K562 (cell line): ENCODE data around the gene KRTAP4-11. TPM values are rescaled to one million over a fixed set of nuclear protein-coding genes. Genes with fewer than 3 reads are reported as not detected.

Source experiments
- ATAC-seq: fragments of 200-7000 bp; cut with Tn5 transposase; 3 replicates; pipeline ENCODE4 v1.9.1; 2020; ENCODE audit warnings: moderate library complexity
- BruUV-seq: library from RNA; stranded (reverse); fragments of 400-500 nt; replicated peaks from 2 replicates; lab custom pipeline; 2021; lab: Mats Ljungman, UMichigan
- CTCF ChIA-PET: fragments of 300-600 bp; formaldehyde crosslinking; extraction: SDS; loops from one replicate; lab custom pipeline; 2021; ENCODE audit warnings: low intra/inter-chr PET ratio; lab: Yijun Ruan, JAX
- POLR2A ChIA-PET: fragments of 300-600, 350-650 bp; sonication (Branson Sonifier 250); formaldehyde crosslinking; extraction: SDS; loops from one replicate; lab custom pipeline; 2021; ENCODE audit warnings: antibody characterized with exemption, inconsistent platforms; lab: Yijun Ruan, JAX
- DNase-seq, 4 experiments: peaks; one replicate each; pipeline versions ENCODE4 v3.0.0 to v3.0.0-alpha.2; 2011 to 2018; ENCODE audit warnings: low spot score in 3 of 4, mixed read lengths in 3 of 4; ENCODE audit errors: extremely low read depth in 1 of 4
- FAIRE-seq: peaks from 2 replicates; lab custom pipeline; 2011; peaks lifted over from hg19 to GRCh38; lab: Jason Lieb, UNC
- H2AFZ ChIP-seq: 2 replicates; pipeline ENCODE4 v1.6.0; 2011; ENCODE audit warnings: low read depth, low read length, control low read depth, inconsistent platforms
- H3K27ac ChIP-seq: fragments of 200-600 bp; 3 replicates; pipeline ENCODE4 v1.8.0; 2011; ENCODE audit warnings: low read depth, mild to moderate bottlenecking, control low read depth, inconsistent platforms, low read length, moderate library complexity, mixed read lengths; ENCODE audit errors: extremely low read depth
- H3K27me3 ChIP-seq, 2 experiments: fragments of 300-600 bp in 1 of 2; 2 replicates in 1 of 2; 3 replicates in 1 of 2; pipeline versions ENCODE4 v1.6.0 to v1.8.0; 2011; ENCODE audit warnings: inconsistent platforms in 2 of 2, low read length in 2 of 2, mild to moderate bottlenecking in 1 of 2, mixed read lengths in 1 of 2, moderate library complexity in 1 of 2; ENCODE audit not compliant: control insufficient read depth in 2 of 2, insufficient read depth in 2 of 2
- H3K36me3 ChIP-seq: fragments of 300-600 bp; 3 replicates; pipeline ENCODE4 v1.8.0; 2011; ENCODE audit warnings: mild to moderate bottlenecking, low read length, inconsistent platforms; ENCODE audit not compliant: control insufficient read depth, insufficient read depth
- H3K4me1 ChIP-seq, 2 experiments: fragments of 200-600 bp in 1 of 2; replicated peaks in 1 of 2; 2 replicates in 1 of 2; 3 replicates in 1 of 2; pipeline versions ENCODE4 v1.5.1 to v1.8.0; 2011; ENCODE audit warnings: inconsistent platforms in 2 of 2, low read length in 2 of 2, mild to moderate bottlenecking in 1 of 2, mixed read lengths in 1 of 2, moderate library complexity in 1 of 2; ENCODE audit not compliant: control insufficient read depth in 2 of 2, insufficient read depth in 2 of 2
- H3K4me2 ChIP-seq: 2 replicates; pipeline ENCODE4 v1.6.1; 2011; ENCODE audit warnings: low read length, control low read depth, inconsistent platforms, mixed read lengths; ENCODE audit not compliant: insufficient read depth
- H3K4me3 ChIP-seq: fragments of 200-600 bp; sonication (generic), shearing (Covaris generic); 2 replicates; pipeline ENCODE4 v1.5.1; 2016; ENCODE audit warnings: control low read depth, inconsistent platforms
- H3K79me2 ChIP-seq: fragments of 200-600 bp; 3 replicates; pipeline ENCODE4 v1.8.0; 2011; ENCODE audit warnings: low read length, inconsistent platforms; ENCODE audit not compliant: control insufficient read depth, insufficient read depth
- H3K9ac ChIP-seq, 2 experiments: 2 replicates each; pipeline versions ENCODE4 v1.6.0 to v1.6.1; 2011; ENCODE audit warnings: low read depth in 2 of 2, low read length in 2 of 2, control low read depth in 1 of 2, inconsistent platforms in 1 of 2, mild to moderate bottlenecking in 1 of 2, mixed read lengths in 1 of 2; ENCODE audit not compliant: insufficient read depth in 1 of 2
- H3K9me1 ChIP-seq: one replicate; pipeline ENCODE4 v1.6.0; 2011; ENCODE audit warnings: inconsistent platforms, mild to moderate bottlenecking, low read length, moderate library complexity; ENCODE audit not compliant: control insufficient read depth, insufficient read depth
- H3K9me3 ChIP-seq: replicated peaks from 2 replicates; pipeline ENCODE4 v1.5.1; 2011; ENCODE audit warnings: low read depth, low read length, inconsistent platforms; ENCODE audit not compliant: control insufficient read depth, insufficient read depth
- H4K20me1 ChIP-seq: replicated peaks from 2 replicates; pipeline ENCODE4 v1.6.1; 2011; ENCODE audit warnings: low read length, inconsistent platforms, mixed read lengths; ENCODE audit not compliant: control insufficient read depth, insufficient read depth
- ATF3 ChIP-seq, 2 experiments: fragments of 450-650 bp in 1 of 2; sonication (generic) in 1 of 2; formaldehyde crosslinking in 1 of 2; IDR thresholded peaks in 1 of 2; conservative IDR thresholded peaks in 1 of 2; 2 replicates each; pipeline versions ENCODE4 v1.6.1 to v1.8.1; 2016 to 2023; ENCODE audit warnings: mild to moderate bottlenecking in 2 of 2, moderate library complexity in 2 of 2, inconsistent platforms in 1 of 2, missing genetic modification reagents in 1 of 2
- E2F6 ChIP-seq, 2 experiments: IDR thresholded peaks; 2 replicates each; pipeline ENCODE4 v1.6.1; 2011; ENCODE audit warnings: borderline replicate concordance in 1 of 2, control low read depth in 1 of 2, low read depth in 1 of 2, low read length in 1 of 2, mild to moderate bottlenecking in 1 of 2, mixed read lengths in 1 of 2, moderate library complexity in 1 of 2; ENCODE audit not compliant: insufficient read depth in 1 of 2, insufficient read length in 1 of 2, poor library complexity in 1 of 2, severe bottlenecking in 1 of 2; ENCODE audit errors: extremely low read depth in 1 of 2
- ELF2 ChIP-seq: fragments of 250-450 bp; sonication (Bioruptor Pico); IDR thresholded peaks from 2 replicates; pipeline ENCODE4 v1.5.0; 2021; ENCODE audit warnings: mild to moderate bottlenecking
- GTF2B ChIP-seq: IDR thresholded peaks from 2 replicates; pipeline ENCODE4 v1.6.1; 2011; ENCODE audit not compliant: insufficient read length; ENCODE audit errors: extremely low read depth
- HNRNPH1 ChIP-seq: fragments of 200-400 bp; formaldehyde crosslinking; optimal IDR thresholded peaks from 2 replicates; pipeline ENCODE3; 2017; ENCODE audit warnings: low read depth, mild to moderate bottlenecking, low read length, moderate library complexity
- MTA3 ChIP-seq: fragments of 450-650 bp; formaldehyde crosslinking; IDR thresholded peaks from 2 replicates; pipeline ENCODE4 v1.6.1; 2017; ENCODE audit warnings: mild to moderate bottlenecking, borderline replicate concordance
- NR4A1 ChIP-seq, 2 experiments: fragments of 250-450 bp in 1 of 2; fragments of 450-650 bp in 1 of 2; sonication (Bioruptor Pico) in 1 of 2; IDR thresholded peaks; 2 replicates each; pipeline versions ENCODE4 v1.4.0 to v1.6.1; 2016 to 2020; ENCODE audit warnings: mild to moderate bottlenecking in 2 of 2, missing compliant biosample characterization in 1 of 2, missing genetic modification characterization in 1 of 2, moderate library complexity in 1 of 2
- SMAD1 ChIP-seq: fragments of 150-350 bp; IDR thresholded peaks from 2 replicates; pipeline ENCODE4 v1.6.1; 2014; ENCODE audit warnings: low read length, low read depth; ENCODE audit not compliant: partially characterized antibody
- SMARCA4 ChIP-seq: fragments of 450-650 bp; IDR thresholded peaks from 2 replicates; pipeline ENCODE4 v1.6.1; 2016
- SRSF1 ChIP-seq: fragments of 200-400 bp; formaldehyde crosslinking; IDR thresholded peaks from 2 replicates; pipeline ENCODE4 v1.6.1; 2017; ENCODE audit warnings: mild to moderate bottlenecking, low read depth, low read length, moderate library complexity
- SRSF9 ChIP-seq: fragments of 200-400 bp; formaldehyde crosslinking; IDR thresholded peaks from 2 replicates; pipeline ENCODE4 v1.6.1; 2017; ENCODE audit warnings: low read depth, low read length, borderline replicate concordance
- TFAM ChIP-seq: fragments of 250-450 bp; sonication (Bioruptor Pico); conservative IDR thresholded peaks from 2 replicates; pipeline ENCODE4 v1.5.0; 2021; ENCODE audit warnings: mild to moderate bottlenecking, moderate library complexity
- ZNF592 ChIP-seq: fragments of 450-650 bp; IDR thresholded peaks from 2 replicates; pipeline ENCODE4 v1.6.1; 2017; ENCODE audit warnings: antibody characterized with exemption, mild to moderate bottlenecking
- WGBS: fragments of 100-300 bp; shearing (Covaris generic); methylation state at CpG from one replicate; pipeline ENCODE4 v1.1.6; 2016; ENCODE audit warnings: low coverage, mixed read lengths; ENCODE audit not compliant: insufficient coverage; ENCODE audit errors: missing lambda C conversion rate; 5-methylcytosine and 5-hydroxymethylcytosine counted together
- in situ Hi-C: fragments of 300-500 bp; cut with MboI; formaldehyde crosslinking; loops from 4 replicates; pipeline ENCODE4 v1.15.0; 2018; ENCODE audit warnings: inconsistent platforms, mixed read lengths
- intact Hi-C: fragments of 100-400 bp; cut with micrococcal nuclease; formaldehyde crosslinking; loops from 2 replicates; pipeline ENCODE4 v1.14.2; 2022
- polyA plus RNA-seq, 8 experiments: library from polyadenylated mRNA; depleted of rRNA in 4 of 8; stranded (reverse) in 5 of 8; unstranded in 3 of 8; fragments of >200 nt; fragmentation: Nextera tagmentation in 2 of 8; fragmentation: Illumina TruSeq in 1 of 8; extraction: Ambion mirVana in 2 of 8; extraction: Trizol in 1 of 8; gene quantifications; 2 replicates each; pipeline versions ENCODE4 v1.2.1 to v1.2.3, GENCODE V29; 2011 to 2014; ENCODE audit warnings: inconsistent platforms in 1 of 8, missing spikeins in 1 of 8
- total RNA-seq, 7 experiments: library from RNA; depleted of rRNA in 6 of 7; stranded (reverse); fragments of >200 nt in 6 of 7; fragmentation: Illumina TruSeq in 2 of 7; extraction: Trizol in 2 of 7; gene quantifications; 2 replicates each; pipeline versions ENCODE4 v1.2.1 to v1.2.3, GENCODE V29; 2011 to 2021; ENCODE audit warnings: low replicate concordance in 1 of 7

The KRTAP4-11 gene
- total and polyA plus RNA-seq, 9 of the 15 experiments (the other 6 are each of a cell fraction or from before 2014, with no cell fraction given): not detected

GRCh38 chr17:41167561-41167960 is 49.4 kb upstream of the KRTAP4-11 start (continued):
- TF ChIP-seq TFAM (CRISPR knock-in tag): no peak
- TF ChIP-seq, all 486 proteins: peak for 0

GRCh38 chr17:41163828-41164227 is 45.7 kb upstream of the KRTAP4-11 start:
- no peak for ATAC-seq

More at GRCh38 chr17:41163828-41164227, 45.7 kb upstream of the KRTAP4-11 start:
- H3K9me1 ChIP-seq: no peaks in the 10 kb centered on the region
- no TSS peak for BruUV-seq
- FAIRE-seq: no peak
- WGBS: 2% methylated on average over 7 of the region's 7 CpGs
- TF ChIP-seq SRSF9 (no peak), MTA3 (no peak), SMAD1 (no peak), GTF2B (no peak), ATF3 (IDR thresholded peaks at IDR 0.05) (no peak), ATF3 (CRISPR knock-in tag; conservative IDR thresholded peaks at IDR 0.05) (no peak), NR4A1 (CRISPR knock-in tag; IDR thresholded peaks at IDR 0.05) (no peak), NR4A1 (tag; IDR thresholded peaks at IDR 0.05) (no peak), SMARCA4 (no peak), E2F6 (IDR thresholded peaks at IDR 0.05; ENCODE audit: borderline replicate concordance in 1 of 2, extremely low read depth in 1 of 2, insufficient read depth in 1 of 2, insufficient read length in 1 of 2, low read depth in 1 of 2, low read length in 1 of 2, poor library complexity in 1 of 2, severe bottlenecking in 1 of 2) (no peak), ZNF592 (no peak), SRSF1 (no peak), ELF2 (CRISPR knock-in tag) (no peak), HNRNPH1 (no peak)
- intact Hi-C loops: no loop called here
- H3K4me2 ChIP-seq: no peak overlapping the region
- in situ Hi-C loops: no loop called here
- no peak overlapping the region for H3K4me3 ChIP-seq
- H4K20me1 ChIP-seq: no peaks in the 10 kb centered on the region
- no peak overlapping the region for H3K27ac ChIP-seq
- peaks cover 0 to 6% of the 10 kb centered on the region in 2 experiments; a peak in 1 of 5 replicates for H3K27me3 ChIP-seq
- H3K9me3 ChIP-seq: no peaks in the 10 kb centered on the region
- no peaks in the 10 kb centered on the region for H3K36me3 ChIP-seq
- POLR2A ChIA-PET: no interaction called here
- H2AFZ ChIP-seq: no peak overlapping the region
- no peak overlapping the region for H3K9ac ChIP-seq
- H3K79me2 ChIP-seq: no peaks in the 10 kb centered on the region
- no peak for DNase-seq
- peaks cover 0 to 3% of the 10 kb centered on the region in 2 experiments; a peak in 1 of 5 replicates for H3K4me1 ChIP-seq
- CTCF ChIA-PET: interaction anchor here (0.7 kb wide), 1 partner anchor 174 kb away, joined by 4 read pairs; no protein-coding TSS in a partner anchor
